ENCODE results near the gene LTBP1.

- TF ChIP-seq CTCF (conservative IDR thresholded peaks at IDR 0.05; ENCODE audit: low read depth, low read length): no peak
- TF ChIP-seq EZH2 (IDR thresholded peaks at IDR 0.05; ENCODE audit: borderline replicate concordance, low read depth, low read length, poor library complexity, severe bottlenecking): no peak
Measured at GRCh38 chr2:33040541-33040940, 93.8 kb downstream of the LTBP1 start.
